Lower lobe of right lung (tissue), 2 donors: ENCODE data around the gene MGAT5. TPM values are rescaled to one million over a fixed set of nuclear protein-coding genes. Genes with fewer than 3 reads are reported as not detected.
A peak's percentile ranks its signal among the peaks of the same experiment; 100 is the strongest.

ENCODE experiments used
- ATAC-seq, 2 donors: fragments of 200-7000 bp; cut with Tn5 transposase; one replicate each; pipeline ENCODE4 v1.9.1; 2020 to 2022; ENCODE audit warnings: mild to moderate bottlenecking in 2 of 2, moderate library complexity in 2 of 2
- DNase-seq: peaks from one replicate; pipeline ENCODE4 v3.0.0-alpha.2; 2020
- H3K27ac ChIP-seq: fragments of 200-600 bp; one replicate; pipeline ENCODE4 v1.8.0; 2022
- H3K27me3 ChIP-seq: fragments of 200-600 bp; one replicate; pipeline ENCODE4 v1.8.0; 2022; ENCODE audit warnings: low read depth
- H3K36me3 ChIP-seq: fragments of 200-600 bp; one replicate; pipeline ENCODE4 v1.8.0; 2022; ENCODE audit warnings: mild to moderate bottlenecking
- H3K4me1 ChIP-seq: fragments of 200-600 bp; one replicate; pipeline ENCODE4 v1.8.0; 2022
- H3K4me3 ChIP-seq: fragments of 200-600 bp; one replicate; pipeline ENCODE4 v1.8.0; 2022; ENCODE audit warnings: mild to moderate bottlenecking
- H3K9me3 ChIP-seq: fragments of 200-600 bp; one replicate; pipeline ENCODE4 v1.8.0; 2022
- intact Hi-C: fragments of 100-400 bp; cut with DNase I; formaldehyde crosslinking; loops from one replicate; pipeline ENCODE4 v1.11.0; 2022
- total RNA-seq: library from RNA; stranded (reverse); fragmentation: NEBNext Ultra II Directional; extraction: Animal tissue kit (Norgen Biotek cat#: 25700); gene quantifications from one replicate; pipeline ENCODE4 v1.2.1, GENCODE V29; 2021
- TF ChIP-seq, protein P1 (sequence below): fragments of 200-600 bp; IDR thresholded peaks from one replicate; pipeline ENCODE4 v1.8.0; 2022; ENCODE audit warnings: antibody characterized with exemption, mild to moderate bottlenecking
- donor health status: DM: no; HTN: yes; CAD: no; lungs with severe emphysema.

Gene MGAT5
- total RNA-seq, 1 donor from 2014 or later, result 61.7 TPM

DNA sequence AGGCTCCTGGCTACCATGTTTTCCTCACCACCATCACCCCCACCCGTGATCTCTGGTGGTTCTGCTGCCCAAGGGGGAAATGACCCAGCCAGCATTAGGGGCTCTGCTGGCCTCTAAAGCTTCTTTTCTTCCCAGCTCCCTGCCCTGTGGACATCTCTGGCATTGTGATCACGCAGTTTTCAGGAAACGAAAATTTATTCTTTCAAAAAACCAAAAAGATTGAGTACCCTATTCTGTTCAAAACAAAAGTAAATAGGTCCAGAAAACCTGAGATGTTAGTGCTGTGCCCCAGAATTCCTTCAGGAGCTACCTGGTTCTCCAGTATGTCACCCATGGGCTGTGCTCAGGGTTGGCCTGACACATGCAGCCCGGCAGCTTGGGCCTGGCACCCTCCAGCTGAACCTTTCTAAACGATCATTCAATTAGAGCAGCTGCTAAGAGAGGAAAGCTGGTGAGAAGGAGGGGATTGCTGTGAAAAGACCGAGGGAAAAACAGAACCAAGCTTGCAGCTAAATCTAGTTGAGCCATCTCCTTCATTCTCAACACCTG is 157.5 kb downstream of the MGAT5 start:
- intact Hi-C loops, result loop anchor here (10.0 kb wide), 1 partner anchor 297 kb away; no protein-coding TSS in a partner anchor
- Histone ChIP-seq H3K27ac (no peak overlapping the region), H3K27me3 (no peaks in the 10 kb centered on the region), H3K4me3 (no peak overlapping the region), H3K4me1 (peaks cover 10% of the 10 kb centered on the region), H3K9me3 (no peaks in the 10 kb centered on the region), H3K36me3 (peaks cover 4% of the 10 kb centered on the region)
- TF ChIP-seq, protein P1, sequence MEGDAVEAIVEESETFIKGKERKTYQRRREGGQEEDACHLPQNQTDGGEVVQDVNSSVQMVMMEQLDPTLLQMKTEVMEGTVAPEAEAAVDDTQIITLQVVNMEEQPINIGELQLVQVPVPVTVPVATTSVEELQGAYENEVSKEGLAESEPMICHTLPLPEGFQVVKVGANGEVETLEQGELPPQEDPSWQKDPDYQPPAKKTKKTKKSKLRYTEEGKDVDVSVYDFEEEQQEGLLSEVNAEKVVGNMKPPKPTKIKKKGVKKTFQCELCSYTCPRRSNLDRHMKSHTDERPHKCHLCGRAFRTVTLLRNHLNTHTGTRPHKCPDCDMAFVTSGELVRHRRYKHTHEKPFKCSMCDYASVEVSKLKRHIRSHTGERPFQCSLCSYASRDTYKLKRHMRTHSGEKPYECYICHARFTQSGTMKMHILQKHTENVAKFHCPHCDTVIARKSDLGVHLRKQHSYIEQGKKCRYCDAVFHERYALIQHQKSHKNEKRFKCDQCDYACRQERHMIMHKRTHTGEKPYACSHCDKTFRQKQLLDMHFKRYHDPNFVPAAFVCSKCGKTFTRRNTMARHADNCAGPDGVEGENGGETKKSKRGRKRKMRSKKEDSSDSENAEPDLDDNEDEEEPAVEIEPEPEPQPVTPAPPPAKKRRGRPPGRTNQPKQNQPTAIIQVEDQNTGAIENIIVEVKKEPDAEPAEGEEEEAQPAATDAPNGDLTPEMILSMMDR, result no peak
- ATAC-seq (no peak), DNase-seq (no peak)

DNA sequence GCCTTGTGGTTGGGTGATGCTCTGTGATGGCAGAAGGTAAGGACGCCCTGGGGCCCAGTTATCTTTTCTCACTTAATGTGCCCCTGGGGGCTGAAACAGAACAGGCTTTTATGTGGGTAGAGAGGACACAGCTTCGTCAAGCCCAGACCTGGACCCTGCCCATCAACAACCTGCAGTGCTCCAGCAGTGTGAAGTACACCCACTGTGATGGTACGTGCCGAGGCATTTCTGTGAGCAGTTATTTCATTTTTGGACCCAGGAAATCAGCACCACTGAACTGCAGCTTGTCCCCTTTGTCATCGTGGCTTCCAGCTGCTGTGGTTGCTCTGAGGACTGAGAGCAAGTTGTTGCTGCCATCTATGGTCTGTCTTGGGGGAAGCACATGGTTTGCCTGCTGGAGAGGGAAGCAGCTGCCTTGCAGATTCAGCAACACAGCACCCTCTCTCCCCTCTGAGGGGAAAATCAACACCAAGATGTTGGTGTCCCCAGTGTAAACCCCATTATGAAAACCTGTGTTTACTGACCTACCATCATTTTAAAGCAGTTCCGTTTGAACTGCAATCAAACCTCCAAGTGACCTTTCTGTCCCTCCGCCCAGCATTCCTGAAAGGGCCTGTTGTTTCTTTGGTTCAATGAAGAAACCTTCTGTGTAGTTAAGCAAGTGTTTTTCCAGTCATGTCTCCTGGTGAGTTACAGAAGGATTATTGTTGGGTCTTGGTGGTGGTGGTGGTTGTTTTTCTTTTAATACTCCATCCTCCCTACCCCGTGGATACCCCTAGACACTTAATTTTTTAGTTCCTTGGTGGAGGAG is 158.2 kb downstream of the MGAT5 start:
- intact Hi-C loops, result loop anchor here (10.0 kb wide), 1 partner anchor 297 kb away; no protein-coding TSS in a partner anchor
- H3K27me3 ChIP-seq, result no peaks in the 10 kb centered on the region
- H3K4me3 ChIP-seq, result no peak overlapping the region
- peaks cover 10% of the 10 kb centered on the region for H3K4me1 ChIP-seq
- no peak for DNase-seq
- H3K9me3 ChIP-seq, result no peaks in the 10 kb centered on the region
- ATAC-seq, result peak; percentile 82 to 85
- no peak overlapping the region for H3K27ac ChIP-seq
- TF ChIP-seq, protein P1, result peak; percentile 66
- peaks cover 6% of the 10 kb centered on the region for H3K36me3 ChIP-seq

DNA sequence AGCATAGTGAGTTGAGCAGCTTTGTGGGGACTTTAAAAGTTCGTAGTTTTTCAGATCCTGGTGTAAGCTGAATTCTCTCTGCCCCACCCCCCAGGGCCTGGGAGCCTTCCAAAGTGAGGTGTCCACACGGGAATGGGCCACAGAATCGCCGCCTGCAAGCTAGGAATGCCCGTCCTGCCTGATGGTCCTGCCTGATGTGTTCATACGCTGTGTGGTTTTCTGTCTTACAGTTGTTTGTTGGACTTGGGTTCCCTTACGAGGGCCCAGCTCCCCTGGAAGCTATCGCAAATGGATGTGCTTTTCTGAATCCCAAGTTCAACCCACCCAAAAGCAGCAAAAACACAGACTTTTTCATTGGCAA is 158.7 kb downstream of the MGAT5 start:
- no peaks in the 10 kb centered on the region for H3K27me3 ChIP-seq
- TF ChIP-seq, protein P1, result no peak
- no peak for ATAC-seq
- H3K9me3 ChIP-seq, result no peaks in the 10 kb centered on the region
- H3K27ac ChIP-seq, result no peak overlapping the region
- peaks cover 8% of the 10 kb centered on the region for H3K36me3 ChIP-seq
- no peak for DNase-seq
- H3K4me3 ChIP-seq, result no peak overlapping the region
- H3K4me1 ChIP-seq, result peaks cover 10% of the 10 kb centered on the region
- intact Hi-C loops, result loop anchor here (10.0 kb wide), 1 partner anchor 298 kb away; no protein-coding TSS in a partner anchor

DNA sequence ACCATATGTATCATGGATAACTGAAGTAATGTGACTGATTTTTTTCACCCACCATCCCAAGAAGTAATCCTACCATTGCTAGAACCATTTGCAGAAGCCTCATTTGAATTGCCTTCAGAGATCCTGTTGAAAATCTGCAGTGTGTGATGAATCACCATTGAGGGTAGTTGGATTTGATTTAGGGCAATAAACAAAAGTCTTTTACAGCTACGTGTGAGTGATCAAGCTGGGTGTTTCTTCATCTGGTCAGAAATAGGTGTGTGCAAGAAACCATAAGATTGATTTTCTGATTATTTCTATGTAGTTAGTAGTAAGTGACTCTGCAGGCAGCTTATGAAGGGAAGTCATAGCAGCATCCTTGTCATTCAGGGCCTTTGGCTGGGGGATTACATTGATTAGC is 159.6 kb downstream of the MGAT5 start:
- Histone ChIP-seq H3K27me3 (no peaks in the 10 kb centered on the region), H3K4me1 (peaks cover 10% of the 10 kb centered on the region), H3K9me3 (no peaks in the 10 kb centered on the region), H3K4me3 (no peak overlapping the region), H3K36me3 (peaks cover 10% of the 10 kb centered on the region), H3K27ac (no peak overlapping the region)
- no peak for DNase-seq
- intact Hi-C loops, result loop anchor here (10.0 kb wide), 1 partner anchor 299 kb away; no protein-coding TSS in a partner anchor
- ATAC-seq, result no peak
- TF ChIP-seq, protein P1, result no peak

DNA sequence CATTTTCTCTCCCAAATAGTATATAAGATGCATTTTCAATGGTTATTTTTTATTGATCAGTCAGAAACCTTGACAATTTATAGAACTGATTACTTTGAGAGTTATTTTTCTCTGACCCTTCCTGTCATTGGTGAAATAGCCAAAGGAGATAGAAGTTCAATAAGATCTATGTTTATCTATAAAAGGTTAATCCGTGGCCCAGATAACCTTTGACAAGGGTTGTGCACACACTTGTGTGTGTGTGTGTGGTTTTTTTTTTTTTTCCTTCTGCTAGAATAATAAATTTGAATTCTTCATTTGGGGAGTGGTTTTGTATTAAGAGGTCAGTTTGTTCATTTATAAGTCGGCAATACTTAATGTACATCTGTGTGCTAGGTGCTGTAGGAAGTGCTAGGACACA is 160.0 kb downstream of the MGAT5 start:
- no peak for ATAC-seq
- DNase-seq, result no peak

More for the DNA sequence above, 160.0 kb downstream of the MGAT5 start:
- intact Hi-C loops, result loop anchor here (10.0 kb wide), 1 partner anchor 299 kb away; no protein-coding TSS in a partner anchor
- Histone ChIP-seq H3K27me3 (no peaks in the 10 kb centered on the region), H3K4me3 (no peak overlapping the region), H3K27ac (no peak overlapping the region), H3K36me3 (peaks cover 12% of the 10 kb centered on the region), H3K9me3 (no peaks in the 10 kb centered on the region), H3K4me1 (peaks cover 10% of the 10 kb centered on the region)
- TF ChIP-seq, protein P1, result no peak
